NCI-H187 treated with DMSO at 0.1 percent for 48 hours (cell line): Measurements from ENCODE around the gene EIF4A2.
"Not testable (repeated sequence)": the region's sequence is repeated elsewhere in the genome, so short reads cannot be mapped to it uniquely, and the experiment has no call there.

Source experiments
- DNase-seq: peaks from one replicate; lab custom pipeline; 2025; lab: John Stamatoyannopoulos, UW

Gene EIF4A2

DNA sequence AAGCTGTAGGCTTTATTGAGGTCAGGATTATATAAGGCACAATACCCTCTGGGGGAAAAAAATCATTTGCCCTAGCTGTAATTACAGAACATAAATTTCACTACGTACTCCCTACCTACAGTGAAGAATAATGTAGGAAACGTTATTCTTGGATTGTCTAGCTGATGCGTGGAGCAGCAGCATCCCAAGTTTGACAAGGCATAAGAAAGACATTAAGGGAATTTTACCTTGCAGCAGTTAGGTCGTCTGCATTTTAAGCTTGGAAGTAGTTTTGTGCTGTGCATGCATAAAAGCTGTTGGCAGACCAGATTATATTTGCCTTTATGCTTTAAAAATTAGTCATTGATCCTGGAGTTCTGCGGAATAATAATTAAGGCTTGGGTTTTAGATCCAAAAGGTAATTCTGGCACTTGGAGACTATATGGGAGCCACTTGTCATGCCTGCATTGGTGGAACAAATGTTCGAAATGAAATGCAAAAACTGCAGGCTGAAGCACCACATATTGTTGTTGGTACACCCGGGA is 2.2 kb downstream of the EIF4A2 start:
- DNase-seq = no peak

DNA sequence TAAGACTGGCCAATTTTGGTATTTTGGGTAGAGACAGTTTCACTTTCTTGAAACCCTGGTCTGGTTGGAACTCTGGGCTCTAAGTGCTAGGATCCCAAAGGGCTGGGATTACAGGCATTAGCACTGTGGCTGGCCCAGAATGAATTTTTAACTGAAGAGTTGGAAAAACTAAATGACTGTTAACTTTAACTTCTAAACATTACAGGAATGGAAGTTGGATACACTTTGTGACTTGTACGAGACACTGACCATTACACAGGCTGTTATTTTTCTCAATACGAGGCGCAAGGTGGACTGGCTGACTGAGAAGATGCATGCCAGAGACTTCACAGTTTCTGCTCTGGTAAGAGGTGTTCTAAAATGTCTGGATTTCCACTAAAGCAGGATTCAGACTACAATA is 3.5 kb downstream of the EIF4A2 start:
- no peak for DNase-seq

DNA sequence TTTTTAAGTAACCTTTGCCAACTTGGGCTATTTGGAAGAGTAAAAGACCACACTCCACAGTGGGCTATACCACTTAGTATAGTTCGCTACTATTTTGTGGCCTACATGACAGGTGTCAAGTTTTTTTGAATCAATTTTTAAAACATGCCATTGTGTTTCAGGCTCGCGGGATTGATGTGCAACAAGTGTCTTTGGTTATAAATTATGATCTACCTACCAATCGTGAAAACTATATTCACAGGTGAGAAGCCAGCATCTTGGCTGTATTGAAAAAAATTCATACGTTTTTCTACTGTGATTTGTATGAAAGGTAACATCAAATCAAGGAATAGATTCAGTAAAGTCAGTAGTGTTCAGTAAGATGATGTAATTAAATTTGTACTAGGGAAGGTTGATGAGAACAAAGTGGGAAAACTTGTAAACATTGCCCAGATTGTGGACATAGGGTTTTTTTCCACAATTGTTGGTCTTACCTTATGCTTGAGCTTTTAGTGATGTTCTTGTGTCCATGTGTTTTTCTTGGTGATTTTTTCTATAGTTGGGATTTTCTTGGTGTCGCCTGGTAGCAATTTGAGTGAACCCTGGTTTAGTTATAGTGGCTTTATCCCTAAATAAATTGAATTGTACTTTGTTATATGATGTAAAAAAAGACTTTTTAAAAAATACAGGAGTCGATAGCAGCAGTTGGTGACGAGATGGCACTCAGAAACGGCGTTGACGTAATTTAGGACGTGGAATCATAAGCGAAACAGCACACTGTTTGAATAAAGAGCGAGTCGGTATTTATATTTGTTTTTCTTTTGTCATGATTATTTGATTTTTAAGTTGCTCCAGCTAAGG is 4.5 kb downstream of the EIF4A2 start:
- no peak for DNase-seq

GRCh38 chr3:186788482-186789370 is 5.3 kb downstream of the EIF4A2 start:
- DNase-seq = no peak

GRCh38 chr3:186789554-186790260 is 6.3 kb downstream of the EIF4A2 start:
- DNase-seq = no peak

- no peak for DNase-seq
Observed at GRCh38 chr3:186790261-186790981, 7.0 kb downstream of the EIF4A2 start.

- no peak for DNase-seq
Observed at GRCh38 chr3:186798239-186798874, 15.0 kb downstream of the EIF4A2 start.

GRCh38 chr3:186800285-186800684 is 16.9 kb downstream of the EIF4A2 start:
- DNase-seq = no peak

- no peak for DNase-seq
Observed at GRCh38 chr3:186802701-186803100, 19.3 kb downstream of the EIF4A2 start.

DNA sequence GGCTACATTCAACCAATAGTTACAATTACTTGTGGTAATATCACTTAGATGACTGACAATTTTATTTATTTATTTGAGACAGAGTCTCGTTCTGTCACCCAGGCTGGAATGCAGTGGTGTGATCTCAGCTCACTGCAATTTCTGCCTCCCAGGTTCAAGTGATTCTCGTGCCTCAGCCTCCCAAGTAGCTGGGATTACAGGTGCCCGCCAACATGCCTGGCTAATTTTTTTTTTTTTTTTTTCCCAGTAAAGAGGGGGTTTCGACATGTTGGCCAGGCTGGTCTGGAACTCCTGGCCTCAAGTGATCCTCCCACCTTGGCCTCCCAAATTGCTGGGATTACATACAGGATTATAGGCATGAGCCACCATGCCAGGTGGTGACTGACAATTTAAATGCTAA is 20.1 kb downstream of the EIF4A2 start:
- DNase-seq = not testable (repeated sequence)

DNA sequence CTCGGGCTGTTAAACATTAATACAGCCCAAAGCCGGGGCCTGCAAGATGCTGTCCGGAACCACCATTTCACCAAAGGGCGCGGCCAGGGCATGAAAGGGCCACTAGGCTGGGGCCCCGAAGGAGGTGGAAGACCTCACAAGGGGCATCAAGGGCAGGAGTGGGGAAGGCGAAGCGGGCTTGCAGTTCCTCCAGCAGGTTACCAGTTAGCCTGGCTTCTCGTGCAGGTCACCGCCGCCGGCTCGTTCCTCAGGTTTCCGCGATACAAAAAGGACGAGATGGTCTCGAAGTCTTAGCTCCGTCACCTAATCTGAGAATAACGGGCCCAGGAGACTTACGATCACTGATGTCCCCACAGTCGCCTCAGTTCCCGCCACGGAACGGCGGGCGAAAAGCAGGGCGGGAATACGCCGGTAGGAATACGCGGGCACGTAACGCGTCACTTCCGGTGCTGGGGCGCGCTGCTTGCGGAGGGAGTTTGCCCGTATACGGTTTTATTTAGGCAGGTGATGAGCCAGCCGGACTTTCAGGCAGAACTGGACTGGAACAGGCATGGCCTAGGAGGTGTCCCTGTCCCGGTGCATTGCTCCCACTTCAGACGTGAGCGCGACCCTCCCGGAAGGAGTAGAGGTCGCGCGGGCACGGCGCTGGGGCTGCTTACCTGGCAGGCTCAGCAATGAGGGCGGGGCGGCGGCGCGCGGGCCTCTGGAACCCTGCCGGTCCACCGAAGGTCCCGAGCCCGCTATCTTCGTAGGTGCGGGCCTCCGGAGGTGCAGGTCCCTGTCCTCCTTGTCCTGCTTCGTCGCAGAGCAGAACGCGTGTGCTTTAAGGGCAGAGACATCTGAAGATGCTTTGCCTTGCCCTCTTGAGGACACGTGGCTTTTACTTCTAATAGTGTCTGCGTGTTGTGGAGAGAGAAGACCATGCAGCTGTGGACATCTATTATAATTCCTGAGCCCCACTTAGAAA is 23.0 kb downstream of the EIF4A2 start, which contains the start of gene RFC4:
TSS of gene RFC4 (minus strand) at position 394 of the 967 bp plus-strand sequence. CDS start 1,769 bp downstream, outside the sequence.
- DNase-seq = peak; percentile 23

GRCh38 chr3:186807231-186807630 is 23.9 kb downstream of the EIF4A2 start:
- no peak for DNase-seq

DNA sequence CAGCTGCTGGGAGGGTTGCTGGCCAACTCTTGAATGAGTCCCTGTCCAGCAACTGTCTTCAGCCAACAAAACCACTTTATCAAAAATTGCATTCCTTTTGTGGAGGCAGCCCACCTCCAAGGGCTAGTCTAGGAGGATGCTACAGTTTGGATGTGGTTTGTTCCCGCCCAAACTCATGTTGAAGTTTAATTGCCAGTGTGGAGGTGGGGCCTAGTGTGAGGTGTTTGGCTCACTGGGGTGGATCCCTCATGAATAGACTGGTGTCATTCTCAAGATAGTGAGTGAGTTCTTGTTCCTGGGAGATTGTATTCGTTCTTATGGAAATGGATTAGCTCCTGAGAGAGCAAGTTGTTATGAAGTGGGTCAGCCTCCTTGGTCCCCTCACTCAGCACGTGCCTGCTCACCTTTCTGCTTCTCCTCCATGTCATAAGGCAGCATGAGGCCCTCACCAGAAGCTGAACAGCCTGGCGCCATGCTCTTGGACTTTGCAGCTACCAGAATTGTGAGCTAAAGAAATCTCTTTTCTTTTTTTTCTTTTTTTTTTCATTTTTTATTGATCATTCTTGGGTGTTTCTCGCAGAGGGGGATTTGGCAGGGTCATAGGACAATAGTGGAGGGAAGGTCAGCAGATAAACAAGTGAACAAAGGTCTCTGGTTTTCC is 27.1 kb downstream of the EIF4A2 start:
- DNase-seq = no peak

DNA sequence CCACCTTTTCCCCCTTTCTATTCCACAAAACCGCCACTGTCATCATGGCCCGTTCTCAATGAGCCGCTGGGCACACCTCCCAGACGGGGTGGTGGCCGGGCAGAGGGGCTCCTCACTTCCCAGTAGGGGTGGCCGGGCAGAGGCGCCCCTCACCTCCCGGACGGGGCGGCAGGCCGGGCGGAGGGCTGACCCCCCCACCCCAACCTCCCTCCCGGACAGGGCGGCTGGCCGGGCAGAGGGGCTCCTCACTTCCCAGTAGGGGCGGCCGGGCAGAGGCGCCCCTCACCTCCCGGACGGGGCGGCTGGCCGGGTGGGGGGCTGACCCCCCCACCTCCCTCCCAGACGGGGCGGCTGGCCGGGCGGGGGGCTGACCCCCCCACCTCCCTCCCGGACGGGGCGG is 27.9 kb downstream of the EIF4A2 start:
- DNase-seq = not testable (repeated sequence)

DNA sequence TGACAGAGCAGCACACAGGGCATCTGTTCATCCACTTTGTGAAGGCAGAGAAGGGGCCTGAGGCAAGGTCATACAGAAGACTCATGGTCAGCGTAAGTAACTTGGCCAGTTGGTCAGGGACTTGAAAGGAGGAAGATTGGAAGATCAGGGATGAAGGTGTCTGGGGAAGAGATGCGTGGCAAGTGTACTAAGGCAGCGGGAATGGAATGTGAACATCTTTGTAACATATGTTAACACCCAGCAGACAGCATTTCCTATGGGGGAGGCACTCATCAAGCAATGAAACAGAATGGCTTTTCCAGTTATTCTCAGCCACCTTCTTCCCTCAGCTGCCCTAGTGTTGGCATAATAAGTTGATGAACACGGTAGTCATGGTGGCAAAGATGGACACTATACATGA is 30.7 kb downstream of the EIF4A2 start:
- DNase-seq = no peak

DNA sequence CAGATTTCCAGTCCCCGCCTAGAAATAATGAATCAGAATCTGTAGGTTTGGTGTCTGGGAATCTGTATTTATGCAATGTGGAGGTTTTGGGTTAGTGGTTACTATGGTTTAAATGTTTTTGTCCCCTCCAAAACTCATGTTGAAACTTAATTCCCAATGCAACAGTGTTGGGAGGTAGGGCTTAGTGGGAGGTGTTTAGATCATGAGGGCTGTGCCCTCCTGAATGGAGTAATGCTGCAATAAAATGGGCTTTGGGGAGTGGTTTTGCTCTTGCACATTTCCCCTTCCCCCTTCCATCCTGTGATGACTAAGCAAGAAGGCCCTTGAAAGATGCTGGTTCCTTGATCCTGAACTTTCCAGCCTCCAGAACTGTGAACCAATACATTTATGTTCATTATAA is 32.1 kb downstream of the EIF4A2 start:
- DNase-seq = no peak

- DNase-seq = no peak
Observed at GRCh38 chr3:186818516-186818915, 35.1 kb downstream of the EIF4A2 start.

DNA sequence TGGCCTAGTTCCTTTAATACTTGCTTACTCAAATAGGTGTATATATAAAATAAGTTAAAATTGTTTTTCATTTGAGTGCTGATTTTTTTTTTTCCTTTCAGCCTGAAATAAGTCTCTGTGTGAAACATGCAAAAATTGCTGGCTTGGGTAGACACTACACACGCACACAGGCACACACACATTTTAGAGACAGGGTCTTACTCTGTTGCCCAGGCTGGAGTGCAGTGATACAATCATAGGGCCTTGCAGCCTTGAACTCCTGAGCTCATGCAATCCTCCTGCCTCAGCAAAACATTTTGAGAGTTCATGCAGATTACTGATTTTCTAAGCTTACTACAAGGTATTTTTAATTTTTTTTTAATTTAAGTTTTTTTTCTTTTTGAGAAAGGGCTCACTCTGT is 35.6 kb downstream of the EIF4A2 start:
- DNase-seq = no peak
